NCI-H526 (cell line): ENCODE measurements around the gene TMEM42.

Experiments used
- DNase-seq, 2 experiments: peaks; one replicate each; lab custom pipeline; 2025; lab: John Stamatoyannopoulos, UW

The TMEM42 gene

DNA sequence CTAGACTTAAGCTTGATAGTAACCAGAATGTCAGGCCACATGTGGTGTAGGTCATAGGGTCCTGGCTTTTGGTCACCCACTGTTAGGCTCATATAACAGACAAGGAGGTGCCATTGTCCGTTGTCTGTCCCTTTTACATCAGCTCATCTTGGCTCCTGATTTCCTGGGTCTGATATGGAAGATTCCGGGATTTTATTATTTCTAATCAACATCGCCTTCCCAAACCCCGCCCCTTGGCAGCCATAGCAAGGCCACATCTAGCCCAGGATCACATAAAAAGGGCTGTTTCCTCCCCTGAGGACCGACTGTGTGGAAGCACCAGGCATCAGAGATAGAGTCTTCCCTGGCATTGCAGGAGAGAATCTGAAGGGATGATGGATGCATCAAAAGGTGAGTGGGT, 12.6 kb downstream of the TMEM42 start, which contains the start of gene TGM4:
TGM4 (plus strand) TSS at position 301 of the 400 bp plus-strand sequence; CDS start at position 372, 71 bp downstream.
- no peak for DNase-seq

DNA sequence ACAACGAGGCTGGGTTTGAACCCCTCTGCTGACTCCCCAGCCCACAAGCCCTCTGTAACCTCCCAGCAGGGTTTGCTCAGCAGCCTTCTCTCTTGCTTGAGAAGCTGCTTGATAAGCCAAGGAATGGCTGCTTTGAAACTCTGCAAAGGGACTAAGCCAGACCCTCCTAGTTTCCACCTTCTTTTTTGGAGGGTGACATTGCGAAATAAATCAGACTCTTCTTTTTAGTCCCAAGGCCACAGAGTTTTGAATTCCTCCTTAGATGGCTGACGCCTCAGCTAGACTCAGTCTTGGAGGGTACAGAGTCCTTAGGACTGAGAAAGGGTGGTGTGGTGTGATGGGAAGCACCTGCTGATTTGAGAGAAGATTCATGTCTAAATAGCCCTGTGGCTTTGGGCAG, 13.9 kb downstream of the TMEM42 start:
- DNase-seq = no peak

DNA sequence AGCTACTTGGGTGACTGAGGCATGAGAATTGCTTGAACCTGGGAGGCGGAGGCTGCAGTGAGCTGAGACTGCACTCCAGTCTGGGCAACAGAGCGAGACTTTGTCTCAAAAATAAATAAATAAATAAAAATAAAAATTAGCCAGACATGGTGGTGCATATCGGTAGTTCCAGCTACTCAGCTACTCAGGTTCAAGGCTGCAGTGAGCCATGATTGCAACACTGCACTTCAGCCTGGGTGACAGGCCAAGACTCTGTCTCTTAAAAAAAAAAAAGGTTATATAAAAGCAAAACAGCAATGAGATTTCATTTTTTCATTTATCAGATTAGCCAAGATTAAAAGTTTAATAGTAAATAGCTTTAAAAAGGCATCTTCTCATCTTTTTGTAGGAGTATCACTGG, 15.6 kb downstream of the TMEM42 start:
- DNase-seq = no peak

DNA sequence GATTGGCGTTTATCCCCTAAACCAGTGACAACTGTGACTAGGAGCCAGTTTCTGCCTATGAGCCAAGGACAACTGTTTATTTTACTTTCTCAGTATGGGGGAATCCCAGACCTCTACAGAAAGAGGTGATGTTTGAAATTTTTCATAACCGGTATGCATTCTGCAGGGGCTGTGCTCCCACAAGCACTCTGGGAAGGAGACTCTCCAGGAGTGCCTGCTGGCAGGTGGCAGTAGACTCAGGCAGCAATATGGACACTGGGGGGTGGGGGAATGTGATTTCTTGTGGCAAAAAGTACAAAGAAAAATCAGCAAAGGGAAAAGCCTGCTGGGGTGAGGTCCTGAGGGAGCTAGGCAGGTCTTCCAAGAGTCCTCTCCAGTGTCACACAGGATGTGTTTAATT, 18.6 kb downstream of the TMEM42 start:
- no peak for DNase-seq

DNA sequence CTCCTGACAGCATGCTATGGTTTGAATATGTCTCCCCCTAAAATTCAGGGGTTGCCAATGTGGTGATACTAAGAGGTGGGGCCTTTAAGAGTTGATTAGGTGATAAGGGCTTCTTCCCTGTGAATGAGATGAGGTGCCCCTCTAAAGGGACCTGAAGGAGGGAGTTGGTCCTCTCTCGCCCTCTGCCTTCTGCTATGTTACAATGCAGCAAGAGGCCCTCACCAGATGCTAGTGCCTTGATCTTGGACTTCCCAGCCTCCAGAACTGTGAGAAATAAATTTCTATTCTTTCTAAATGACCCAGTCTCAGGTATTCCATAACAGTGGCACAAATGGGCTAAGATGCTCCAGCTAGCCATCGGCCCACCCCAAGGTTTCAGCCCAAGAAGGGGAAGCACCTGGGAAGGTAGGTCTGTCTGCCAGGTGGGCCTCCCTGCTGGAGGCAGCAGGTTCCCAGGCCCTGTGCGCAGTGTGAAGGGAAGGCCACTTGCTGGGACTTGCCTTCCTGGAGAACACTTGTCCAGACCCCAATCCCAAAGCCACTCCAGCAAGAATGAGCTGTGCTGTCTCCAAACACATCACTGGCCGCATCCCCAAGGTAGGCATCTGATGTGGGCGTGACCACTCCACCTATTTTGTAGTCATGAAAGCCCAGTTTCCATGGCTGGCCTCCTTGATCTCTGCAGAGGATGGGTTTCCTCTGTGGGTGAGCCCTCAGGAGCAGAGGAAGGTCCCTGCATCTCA, 21.7 kb downstream of the TMEM42 start:
- no peak for DNase-seq

DNA sequence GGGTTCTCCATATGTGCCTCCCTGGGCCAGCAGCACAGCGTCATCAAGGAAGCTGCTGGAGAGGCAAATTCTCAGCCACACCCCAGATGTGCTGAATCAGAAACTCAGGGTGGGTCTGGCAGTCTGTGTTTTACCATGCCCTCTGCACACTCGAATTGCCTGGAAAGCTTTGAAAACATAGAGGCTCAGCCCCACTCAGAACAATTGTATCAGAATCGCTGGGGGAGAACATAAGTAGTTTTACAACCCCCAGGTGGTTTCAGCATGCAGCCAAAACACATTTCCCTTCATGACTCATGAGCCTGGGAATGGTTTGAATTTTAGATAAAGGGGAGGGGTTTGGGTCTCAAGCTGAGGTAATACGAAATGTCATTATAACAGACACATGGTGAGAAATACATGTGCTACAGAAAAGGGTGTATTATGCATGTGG, 22.3 kb downstream of the TMEM42 start:
- no peak for DNase-seq

DNA sequence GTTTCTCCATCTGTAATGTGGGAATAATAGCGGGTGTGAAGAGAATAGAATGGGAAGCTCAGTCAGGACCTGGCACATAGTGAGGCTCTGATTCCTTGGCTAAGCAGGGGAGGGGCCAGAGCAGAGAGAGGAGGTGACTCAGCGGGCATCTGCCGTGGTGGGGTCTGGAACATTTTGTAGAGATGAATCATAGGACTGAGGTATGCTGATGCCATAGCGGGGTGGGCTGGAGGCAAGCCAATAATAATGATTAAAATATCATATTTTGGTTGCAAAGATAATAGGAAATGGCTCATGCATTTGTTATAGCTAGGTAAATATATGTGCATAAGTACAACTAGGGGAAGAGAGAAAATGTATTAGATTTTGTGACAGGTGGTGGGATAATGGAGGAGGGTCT, 23.9 kb downstream of the TMEM42 start:
- no peak for DNase-seq

DNA sequence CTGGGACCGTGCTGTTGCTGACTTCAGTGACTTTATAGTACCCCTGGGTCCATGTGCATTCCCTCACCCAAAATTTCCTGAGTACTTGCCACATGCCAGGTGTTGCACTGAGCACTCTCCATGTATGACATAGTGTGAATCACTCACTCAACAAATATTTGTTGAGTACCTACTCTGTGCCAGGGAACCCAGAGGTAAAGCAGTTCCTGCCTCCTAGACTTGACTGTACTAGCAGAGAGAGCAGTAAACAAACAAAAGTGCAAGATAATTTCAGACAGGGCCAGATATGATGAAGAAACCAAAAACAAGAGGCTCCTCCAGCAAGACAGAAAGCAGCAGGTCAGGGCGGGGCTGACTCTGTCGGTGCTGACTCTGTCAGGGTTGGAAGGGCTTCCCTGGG, 24.8 kb downstream of the TMEM42 start:
- DNase-seq = no peak

DNA sequence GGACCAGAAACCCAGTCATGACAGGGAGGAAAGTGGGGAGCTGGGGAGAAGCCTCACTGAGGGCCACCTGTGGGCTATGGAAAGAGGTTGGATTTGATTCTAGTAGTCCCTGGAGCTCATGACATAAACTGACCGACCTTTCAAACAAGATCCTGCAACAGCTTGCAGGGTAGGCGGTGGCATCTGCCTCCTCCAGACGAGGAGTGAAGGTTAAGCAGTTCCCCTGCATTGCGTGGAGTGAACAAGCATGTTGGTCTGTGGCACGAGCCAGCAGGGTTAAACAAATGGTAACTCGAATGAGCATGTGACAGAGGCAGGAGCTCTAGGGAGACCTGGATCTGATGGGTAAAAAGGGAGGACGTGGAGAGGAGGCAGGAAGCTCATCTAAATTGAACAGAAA, 25.4 kb downstream of the TMEM42 start:
- DNase-seq = no peak

DNA sequence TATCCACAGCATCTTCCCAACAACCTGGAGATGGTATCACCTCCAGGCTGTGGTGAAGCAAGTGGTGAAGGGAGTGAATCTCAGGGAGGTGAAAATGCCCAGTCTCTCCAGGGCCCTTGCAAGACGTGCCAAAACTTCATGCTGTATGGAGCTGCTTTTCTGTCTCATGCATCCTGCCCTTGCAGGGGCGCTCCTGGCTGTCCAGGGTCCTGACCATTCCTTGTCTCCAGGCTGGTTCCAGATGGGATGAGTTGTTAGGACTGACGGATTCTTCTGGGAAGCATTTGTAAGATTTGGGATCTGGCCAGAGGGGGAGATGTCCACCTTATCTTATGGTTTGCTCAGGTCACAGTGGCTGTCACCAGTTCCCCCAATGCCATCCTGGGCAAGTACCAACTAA, 28.5 kb downstream of the TMEM42 start:
- DNase-seq = no peak

DNA sequence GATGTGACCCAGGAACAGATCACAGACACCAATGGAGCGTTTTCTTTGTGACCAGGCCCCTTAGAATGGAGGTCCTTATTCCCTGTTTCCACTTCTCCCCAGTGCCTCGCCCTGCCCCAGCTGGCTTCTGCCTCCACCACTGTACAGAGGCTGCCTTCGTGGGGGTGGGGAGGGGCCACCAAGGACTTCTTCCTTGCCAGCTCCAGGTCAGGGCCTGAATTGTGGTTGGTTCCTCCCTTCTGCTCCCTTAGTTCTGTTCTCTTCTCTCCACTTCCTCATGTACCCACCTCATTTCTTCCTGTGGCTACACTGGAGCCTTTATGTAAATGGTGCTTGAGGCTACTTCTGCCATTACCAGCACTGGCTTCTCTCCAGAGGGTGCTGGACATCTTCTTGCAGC, 29.1 kb downstream of the TMEM42 start:
- no peak for DNase-seq

DNA sequence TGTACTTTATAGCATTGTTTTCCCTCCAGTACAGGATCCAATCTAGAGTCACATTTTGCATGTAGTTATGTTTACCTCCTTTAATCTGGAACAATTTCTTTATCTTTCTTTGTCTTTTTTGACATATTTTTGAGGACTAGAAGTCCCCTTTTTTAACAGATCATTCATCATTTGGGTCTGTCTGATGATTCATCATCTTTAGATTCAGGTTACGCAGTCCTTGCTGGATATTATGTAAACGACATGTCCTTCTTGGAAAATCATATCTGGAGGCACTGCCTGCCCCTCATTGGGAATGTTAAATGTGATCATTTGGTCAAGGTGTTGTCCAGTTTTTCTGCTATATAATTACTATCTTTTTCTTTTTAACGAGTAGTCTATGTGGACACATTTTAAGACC, 31.0 kb downstream of the TMEM42 start:
- DNase-seq = no peak

DNA sequence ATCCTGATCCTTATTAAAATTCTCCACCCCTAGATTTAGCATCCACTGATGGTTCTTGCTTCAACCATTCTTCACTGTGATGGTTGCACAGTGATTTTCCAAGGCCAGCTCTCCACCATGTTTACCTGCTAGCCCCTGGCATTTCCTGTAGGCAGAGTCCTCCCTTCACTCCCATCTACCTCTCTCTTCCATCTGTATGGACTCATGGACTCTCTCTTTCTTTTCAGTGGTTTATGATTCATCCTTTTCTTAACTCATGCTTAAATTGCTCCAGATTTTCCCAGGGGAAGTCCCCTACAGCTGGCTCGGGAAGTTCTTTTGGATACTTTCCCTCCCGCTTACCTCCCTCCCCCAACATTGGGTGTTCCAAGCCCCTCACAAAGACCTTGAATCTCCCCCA, 31.4 kb downstream of the TMEM42 start:
- no peak for DNase-seq

DNA sequence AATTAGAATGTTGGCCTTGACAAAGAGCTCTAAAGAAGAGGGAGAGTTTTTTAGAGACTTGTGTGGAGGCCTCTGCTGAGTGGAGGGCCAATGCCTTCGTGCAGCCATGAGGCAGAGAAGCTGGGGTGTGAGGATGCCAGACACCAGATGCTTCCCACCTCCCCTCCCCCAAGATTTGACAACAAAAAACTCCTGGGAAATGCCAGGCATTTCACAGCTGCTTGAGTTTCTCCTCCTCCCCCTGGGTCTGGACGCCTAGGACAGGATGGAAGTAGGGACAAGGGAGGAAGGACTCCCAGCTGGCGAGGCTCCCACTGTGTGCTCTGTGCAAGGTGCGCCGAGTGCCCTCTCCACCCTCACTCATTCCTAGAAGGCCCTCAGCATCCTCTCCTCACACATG, 32.8 kb downstream of the TMEM42 start:
- no peak for DNase-seq

DNA sequence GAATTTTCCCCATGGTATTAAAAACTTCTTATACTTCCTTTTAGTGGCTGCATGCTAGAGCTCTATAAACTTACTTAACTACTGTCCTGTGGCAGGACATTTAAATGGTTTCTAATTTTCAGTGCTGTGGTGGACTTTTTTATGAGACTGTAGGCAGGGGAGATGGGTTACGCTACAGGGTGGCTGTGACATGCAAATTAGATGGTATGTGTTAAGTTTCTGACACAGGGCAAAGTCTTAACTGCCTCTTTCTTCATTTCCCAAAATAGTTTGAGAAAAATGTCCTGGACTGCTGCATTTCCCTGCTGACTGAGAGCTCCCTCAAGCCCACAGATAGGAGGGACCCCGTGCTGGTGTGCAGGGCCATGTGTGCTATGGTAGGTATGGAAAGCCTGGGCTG, 34.7 kb downstream of the TMEM42 start:
- peak in 1 of 2 experiments; percentile 33 for DNase-seq

DNA sequence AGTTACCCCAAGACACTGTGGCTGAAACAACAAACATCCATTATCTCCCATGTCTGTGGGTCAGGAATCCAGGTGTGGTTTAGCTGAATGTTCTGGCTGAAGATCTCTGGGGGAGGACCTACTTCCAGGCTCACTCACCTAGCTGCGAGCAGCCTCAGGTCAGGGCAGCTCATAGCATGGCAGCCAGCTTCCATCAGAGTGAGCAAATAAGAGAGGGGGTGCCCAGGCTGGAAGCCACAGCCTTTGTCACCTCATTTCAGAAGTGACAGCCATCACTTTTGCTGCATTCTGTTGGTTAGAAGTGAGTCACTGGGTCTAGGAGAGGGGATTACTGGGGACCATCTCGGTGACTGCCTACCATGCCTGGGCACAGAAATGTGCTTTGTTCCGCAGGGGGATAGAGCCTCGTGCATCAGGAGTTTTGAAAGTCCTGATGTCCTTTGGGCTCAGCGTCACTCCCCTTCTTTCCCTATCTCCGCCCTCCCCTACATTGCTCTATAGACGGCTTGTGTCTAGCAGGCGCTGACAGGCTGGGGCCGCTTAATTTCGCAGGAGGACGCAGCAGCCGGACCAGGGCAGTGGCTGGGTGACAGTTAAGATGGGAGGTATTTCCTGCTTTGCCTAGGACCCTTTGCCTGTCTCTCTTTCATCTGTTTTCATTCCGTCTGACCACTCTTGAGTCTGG, 38.1 kb downstream of the TMEM42 start:
- DNase-seq = no peak

DNA sequence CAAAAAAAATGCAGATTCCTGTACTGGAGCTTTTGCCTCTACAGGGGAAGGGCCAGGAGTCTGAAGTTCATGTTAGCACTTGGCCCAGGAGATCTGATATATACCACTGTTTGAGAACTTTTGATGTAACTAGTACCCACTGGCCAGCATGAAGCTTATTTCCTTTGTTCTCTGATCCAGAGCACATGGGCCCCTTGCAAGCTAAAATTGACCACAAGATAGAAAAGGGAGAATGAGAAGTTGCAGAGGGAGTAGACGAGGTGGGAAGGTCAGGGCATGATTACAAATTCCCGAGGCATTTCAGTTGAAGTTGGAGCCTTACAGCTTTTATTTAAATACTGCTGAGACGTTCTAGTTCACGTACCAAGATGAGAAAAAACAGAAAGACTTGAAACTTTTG, 40.9 kb downstream of the TMEM42 start:
- DNase-seq = no peak

DNA sequence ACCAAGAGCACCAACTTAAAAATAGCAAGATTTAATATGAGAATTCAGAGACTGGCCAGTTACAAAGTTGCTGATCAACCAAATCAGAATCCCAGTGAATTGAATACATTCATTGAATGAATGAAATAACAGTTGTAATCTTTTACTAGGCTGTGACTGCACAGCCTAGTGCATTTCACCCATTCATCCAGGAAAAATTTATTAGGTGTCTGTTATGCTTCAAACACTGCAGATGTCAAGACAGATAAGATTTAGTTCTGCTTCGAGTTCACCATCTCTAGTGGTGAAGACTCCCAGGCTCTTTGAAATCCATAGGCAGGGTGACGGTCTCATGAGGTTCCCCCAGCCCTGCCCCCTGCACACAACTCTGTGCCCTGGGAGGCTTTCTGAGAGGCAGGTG, 41.6 kb downstream of the TMEM42 start:
- DNase-seq = no peak

DNA sequence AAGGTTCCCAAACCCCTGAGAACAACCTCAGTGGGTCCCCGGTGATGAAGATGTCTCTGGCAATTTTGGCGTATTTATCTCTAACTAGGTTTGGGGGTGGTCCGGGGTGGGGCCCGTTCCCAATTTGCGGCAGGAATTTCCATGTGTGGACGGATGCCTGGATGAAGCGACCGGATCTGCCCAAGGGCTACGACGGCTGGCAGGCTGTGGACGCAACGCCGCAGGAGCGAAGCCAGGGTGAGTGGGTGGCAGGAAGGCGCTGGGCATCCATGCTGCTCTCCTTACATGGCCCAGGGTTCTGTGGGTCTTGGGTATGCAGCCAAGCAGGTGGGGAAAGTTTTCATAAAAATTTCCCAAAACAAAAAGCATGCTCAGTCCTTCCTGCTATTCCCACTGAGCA, 42.0 kb downstream of the TMEM42 start:
- DNase-seq = no peak

DNA sequence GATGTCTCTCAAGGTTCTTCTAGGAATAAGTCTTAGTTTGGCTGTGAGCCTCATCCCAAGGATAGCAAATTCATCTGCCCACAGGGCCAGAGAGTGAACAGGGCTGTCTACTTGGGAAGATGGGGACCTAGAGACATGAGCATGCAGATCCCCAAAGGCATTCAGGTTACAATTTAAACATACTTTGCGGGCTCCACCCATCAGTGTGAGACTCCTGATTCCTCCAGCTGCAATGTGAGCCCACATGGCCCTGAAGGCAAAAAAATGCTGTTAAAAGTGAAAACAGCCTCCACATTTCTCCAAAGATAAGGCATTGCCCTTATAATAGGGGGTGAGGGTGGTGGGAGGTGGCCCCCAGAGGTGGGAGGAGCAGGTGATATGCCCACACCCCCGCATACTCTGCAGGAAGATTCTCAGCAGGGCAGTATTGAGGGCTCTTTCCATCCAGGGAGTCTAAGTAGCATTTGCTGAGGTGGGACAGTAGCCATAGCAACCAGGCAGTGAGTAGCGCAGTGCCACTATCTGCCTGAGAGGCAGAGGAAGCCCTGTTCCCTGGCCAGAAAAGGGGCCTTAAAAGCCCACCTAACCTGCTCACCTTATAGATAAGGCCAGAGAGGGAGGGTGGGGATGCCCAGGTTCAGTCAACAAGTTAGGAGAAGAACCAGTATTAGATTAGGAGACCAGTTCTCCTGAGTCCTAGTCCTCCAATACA, 43.9 kb downstream of the TMEM42 start:
- DNase-seq = no peak

DNA sequence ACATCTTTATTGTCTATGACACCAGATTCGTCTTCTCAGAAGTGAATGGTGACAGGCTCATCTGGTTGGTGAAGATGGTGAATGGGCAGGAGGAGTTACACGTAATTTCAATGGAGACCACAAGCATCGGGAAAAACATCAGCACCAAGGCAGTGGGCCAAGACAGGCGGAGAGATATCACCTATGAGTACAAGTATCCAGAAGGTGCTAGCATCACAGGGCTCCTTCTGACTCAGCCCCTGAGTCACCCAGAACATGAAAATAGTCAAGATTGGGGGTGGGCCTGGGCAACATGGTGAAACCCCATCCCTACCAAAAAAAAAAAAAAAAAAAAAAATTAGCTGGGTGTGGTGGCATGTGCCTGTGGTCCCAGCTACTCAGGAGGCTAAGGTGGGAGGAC, 45.3 kb downstream of the TMEM42 start:
- DNase-seq = no peak

DNA sequence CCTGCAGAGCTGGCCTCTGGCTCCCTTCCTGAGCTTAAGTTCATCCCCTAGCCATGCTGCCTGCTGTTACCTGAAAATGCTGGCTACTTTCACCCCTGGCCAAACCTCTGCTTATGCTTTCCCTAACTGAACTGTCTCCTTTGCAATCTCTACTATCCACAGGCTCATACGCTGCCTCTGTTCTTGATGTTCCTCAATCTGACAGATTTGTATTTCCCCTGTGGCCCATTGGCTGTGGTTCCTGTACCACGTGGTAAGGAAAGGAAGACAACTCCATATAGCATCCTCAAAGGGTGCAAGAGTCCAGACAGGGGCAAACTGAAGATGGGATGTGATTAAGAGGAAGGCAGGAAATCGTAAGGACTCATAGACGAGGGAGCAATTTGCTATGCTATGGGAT, 45.9 kb downstream of the TMEM42 start:
- no peak for DNase-seq

DNA sequence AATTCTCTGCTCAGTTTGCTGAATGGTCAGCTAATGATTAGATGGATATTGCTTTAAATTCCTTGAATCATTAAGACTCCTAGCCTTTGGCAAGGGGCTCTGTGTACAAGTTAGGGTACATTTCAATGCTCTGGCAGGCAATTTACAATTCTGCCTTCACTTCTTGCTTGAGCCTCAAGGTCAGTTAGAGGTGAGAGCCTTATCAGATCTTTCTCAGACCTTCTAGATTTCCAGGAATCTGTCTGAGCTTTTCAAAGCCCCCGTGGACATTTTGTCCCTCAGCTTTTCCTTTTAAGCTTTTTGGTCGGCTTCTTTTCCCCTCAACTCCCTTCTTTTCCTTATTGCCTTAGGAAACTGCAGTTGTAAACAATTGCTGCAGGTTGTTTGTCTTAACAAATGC, 47.4 kb downstream of the TMEM42 start:
- DNase-seq = no peak
